Activated naive CD8-positive, alpha-beta T cell treated with anti-CD3 and anti-CD28 coated beads, Interleukin-2, amount 50 U/mL, for 16 hours (primary cell): ENCODE measurements around the gene COPZ1.

Experiments
- DNase-seq: peaks from one replicate; pipeline ENCODE4 v3.0.0-alpha.2; 2020; ENCODE audit warnings: low read depth, low spot score

COPZ1 gene

DNA sequence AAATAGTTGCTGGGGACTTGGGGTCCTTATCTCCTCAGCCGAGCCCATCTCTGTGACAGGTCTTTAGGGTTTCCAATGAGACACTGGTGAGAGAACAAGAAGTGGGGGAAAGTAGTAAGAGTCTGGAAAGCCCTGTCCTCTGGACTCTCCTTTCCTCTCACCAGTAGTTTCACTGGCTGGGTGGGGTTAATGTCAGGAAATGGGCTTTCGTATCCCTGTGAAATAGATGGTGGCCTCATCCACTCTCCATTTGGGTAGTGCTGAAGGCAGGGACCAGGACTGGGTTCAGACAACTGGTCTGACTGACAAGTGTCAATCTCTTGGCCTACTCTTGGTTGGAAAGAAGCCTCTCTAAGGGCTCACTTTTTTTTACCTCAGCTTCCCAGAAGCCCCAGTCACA is 52.1 kb downstream of the COPZ1 start:
- DNase-seq, result no peak

DNA sequence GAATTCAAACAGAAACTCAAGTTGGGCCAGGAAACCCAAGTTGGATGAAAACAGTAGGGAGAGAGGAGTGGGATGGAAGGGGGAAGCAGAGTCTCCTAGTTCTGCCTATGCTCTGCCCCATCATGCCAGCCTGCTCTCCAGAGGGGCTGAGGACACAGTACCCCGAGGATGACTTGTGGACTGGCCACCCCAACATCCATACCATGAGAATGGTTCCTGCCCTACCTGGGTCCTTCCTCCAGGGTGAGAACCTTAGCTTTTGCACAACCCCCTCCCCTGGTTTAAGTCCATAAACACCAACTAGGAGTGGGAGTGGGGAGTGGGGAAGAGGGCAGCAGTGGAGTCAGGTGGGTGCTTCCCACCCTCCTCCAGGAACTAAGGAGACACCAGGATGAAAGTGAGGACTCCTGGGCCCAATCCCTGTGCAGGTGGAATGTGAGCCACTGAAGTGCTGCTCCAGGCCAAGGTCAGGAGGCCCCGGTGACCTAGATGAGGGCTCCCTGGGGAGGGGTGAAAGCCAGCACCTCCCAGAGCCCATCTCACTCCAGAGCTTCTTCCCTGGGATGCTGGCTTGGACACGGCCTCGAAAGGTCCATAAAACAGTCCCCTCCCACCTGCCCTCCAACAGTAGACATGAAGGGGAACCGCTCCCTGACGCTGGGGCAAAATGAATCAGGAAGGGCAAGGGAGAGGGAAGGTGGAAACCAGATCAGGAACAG is 53.0 kb downstream of the COPZ1 start:
- DNase-seq, result no peak

DNA sequence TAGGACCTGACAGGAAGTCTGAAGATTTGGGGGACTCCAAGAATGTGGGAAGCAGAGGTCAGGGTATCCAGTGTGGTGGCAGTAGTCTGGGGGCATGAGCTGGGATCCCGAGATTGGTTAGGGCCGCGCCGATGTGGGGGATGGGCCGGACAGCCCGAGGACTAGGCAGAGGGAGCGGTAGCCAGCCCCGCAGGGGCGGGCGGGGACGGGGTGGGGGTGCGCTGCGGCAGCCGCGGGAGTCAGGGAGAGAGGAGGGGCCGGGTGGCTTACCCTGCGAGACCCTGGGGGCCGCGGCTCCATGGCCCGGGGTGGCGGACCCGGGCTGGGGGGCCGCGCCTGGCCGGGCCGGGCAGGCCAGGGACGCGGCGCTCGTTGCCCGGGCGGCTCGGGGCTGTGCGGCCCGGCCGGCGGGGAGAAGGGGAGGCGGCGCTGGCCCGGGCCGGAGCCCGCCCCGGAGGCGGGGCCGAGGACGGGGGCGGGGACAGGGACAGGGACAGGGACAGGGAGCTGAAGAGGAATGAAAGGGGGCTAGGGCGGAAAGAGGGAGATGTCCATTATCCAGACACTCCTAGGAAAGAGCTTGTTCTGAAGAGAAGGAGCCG is 54.0 kb downstream of the COPZ1 start:
- no peak for DNase-seq

DNA sequence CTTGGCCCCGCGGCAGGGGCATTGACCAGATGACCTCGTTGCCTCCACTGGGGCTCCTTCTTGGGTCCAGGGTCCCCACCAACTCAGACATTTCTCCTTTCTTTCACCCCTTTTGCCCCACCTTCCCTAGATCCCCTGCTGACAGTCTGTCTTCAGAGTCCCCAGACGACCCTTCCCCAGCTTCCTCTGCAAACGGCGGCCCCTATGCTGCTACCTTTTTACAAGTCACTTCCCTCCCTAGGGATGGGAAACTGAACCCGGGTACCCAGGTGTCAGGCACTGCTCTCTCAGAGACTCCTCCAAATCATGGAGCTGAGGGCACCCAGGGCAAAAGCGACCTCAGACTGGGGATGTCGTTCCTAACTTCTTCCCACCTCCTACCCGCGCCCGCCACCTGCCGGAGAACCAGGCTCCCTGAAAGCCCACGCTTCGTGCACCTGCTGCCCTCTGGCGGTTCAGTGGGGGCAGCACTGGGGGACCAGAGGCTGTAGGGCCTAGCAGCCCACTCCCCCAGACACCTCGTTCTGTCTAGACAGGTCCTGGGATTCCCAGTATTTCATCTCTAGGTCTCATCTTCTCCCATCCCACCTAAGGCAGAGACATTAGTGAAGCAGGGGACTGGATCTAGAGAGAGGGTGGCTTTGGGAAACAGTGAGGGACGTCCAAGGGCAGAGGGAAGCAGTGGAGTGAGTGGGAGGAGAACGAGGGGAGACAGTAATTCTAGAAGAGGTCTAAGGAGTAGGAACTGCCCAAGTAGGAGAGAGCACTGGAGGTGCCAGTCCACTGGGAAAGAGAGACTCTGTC is 54.7 kb downstream of the COPZ1 start:
- peak; percentile 85 for DNase-seq

DNA sequence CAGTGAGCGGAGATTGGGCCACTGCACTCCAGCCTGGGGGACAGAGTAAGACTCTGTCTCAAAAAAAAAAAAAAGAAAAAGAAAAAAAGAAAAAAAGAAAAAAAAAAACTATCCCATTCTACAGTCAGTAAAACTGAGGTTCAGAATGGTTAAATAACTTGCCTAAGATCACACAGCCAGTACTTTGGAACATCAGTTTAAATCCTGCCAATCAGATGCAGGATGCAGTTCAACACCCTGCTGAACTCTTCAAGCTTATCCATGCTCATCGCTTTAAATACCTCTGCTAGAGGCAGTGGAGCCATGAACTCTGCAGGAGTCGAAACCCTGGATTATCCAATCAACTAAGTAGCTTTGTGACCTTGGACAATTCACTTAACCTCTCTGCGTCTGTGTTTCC is 56.2 kb downstream of the COPZ1 start:
- DNase-seq, result no peak

DNA sequence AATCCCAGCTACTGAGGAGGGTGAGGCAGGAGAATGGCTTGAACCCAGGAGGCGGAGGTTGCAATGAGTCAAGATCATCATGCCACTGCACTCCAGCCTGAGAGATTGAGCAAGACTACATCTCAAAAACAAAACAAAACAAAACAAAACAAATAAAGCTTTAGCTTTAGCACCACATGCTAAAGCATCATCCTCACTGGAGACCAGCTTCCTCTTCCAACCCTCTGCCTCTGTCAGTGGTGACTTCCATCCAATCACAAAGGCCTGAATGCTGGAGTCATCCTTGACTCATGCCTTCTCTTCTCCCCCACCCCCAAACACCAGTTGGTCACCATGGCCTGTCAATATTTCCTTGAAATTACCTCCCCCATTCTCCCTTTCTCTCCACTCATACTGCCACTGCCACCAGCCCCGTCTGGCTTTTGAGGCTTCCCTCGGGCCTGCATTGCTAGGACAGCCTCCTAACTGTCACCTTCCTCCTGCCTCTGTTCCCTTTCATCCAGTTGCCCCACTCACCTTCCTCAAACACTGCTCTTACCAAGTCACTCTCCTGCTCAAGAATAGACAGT is 58.2 kb downstream of the COPZ1 start:
- DNase-seq, result no peak

DNA sequence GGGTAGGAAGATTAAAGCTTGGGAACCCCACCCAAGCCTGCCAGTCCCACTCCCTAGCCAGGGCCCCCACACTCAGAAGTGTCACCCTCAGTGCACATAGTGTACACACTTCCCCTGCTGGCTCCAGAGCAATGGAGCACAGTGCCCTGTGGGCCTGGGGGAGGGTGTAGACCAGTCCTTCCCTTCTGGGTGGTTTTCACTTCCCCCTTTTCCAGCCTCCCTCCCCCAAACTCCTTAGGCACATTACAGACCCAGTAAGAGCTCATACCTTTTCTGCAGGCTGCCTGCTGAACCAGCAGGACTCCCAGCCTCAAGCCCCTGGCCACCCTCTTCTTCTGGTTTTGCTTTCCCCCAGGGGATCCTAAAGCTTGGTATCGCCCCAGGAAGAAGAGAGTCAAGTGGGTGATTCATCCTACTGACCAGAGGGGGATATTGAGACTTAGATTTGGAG is 59.7 kb downstream of the COPZ1 start, which contains the start of gene ZNF385A:
Gene ZNF385A, minus strand, starts transcription at position 143 of the 451 bp plus-strand sequence. CDS start 219 bp downstream, outside the sequence.
- DNase-seq, result no peak

DNA sequence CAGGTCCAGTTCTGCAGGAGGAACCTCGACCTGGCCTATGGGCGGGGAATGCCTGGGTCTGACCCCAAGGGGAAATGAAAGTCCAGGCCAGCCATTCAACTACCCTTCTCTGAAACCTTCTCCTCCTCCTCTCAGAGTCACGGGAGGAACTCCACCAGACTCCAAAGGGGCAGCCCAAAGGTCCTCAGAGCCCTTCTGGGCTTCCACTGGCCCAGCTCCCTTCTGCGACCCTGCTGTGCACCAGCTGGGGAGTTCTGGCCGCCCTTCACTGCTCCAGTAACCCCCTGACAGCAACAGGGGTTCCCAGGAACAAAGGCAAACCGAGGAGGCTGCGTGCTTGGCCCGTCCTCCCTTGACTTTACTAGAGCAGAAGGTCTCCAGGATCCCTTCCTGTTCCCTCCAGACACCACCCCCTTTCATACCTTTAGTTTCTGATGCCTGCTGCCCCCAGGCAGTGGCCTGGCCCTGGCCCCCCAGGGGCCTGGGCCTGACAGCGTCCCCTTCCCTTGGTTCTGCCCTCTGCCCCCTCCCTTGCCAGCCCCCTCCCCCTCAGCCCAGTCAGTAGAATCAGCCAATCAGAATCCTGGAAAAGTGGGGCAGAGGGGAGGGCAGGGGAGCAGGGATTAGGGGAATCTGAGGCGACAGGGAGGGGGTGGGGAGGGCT is 60.5 kb downstream of the COPZ1 start:
- DNase-seq, result no peak

DNA sequence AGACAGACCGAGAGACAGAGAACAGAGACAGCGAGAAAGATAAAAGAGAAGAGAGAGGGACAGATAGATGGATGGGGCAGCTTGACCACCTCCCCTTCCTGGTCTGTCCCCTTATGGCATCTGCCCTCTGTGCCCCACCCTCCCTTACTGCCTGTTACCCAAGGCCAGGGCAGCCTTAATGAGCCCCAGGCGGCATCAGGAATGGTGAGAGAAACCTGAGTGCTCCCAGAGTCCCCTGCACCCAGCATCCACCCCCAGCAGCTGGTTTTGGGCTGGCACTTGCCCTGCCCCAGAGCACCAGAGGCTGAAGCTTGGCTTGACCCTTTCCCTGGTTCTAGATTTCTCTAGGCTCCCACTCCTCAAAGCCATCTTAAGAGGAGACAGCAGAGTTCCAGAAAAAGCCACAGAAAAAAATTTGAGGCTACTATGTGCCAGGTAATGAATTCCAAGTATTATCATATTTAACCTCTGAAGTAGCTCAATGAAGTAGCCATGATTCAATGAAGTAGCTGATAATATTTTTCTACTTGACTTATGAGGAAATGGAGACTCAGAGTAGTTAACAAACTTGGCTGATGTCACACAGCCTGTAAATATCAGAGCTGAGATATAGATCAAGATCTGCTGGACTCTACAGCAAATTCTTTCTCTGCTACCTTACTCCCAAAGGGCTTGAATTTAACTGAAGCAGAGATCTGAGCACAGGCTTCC is 61.6 kb downstream of the COPZ1 start:
- DNase-seq, result no peak

DNA sequence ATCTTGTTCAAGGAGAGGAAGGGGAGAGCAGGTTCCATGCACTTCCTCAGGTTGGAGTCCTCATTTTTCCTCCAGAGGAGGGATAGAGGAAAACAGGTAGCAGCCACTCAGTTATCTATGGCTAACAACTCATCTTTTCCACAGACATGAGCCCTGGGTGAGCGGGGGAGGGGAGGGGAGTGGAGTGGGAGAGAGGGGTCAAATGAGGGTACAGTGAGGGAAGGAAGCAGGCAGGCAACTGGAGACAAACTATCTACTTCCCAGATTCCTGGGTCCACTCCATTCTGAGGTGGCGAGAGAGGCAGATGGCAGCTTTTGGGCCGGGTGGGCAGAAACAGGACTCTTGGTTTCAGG is 62.2 kb downstream of the COPZ1 start:
- no peak for DNase-seq

DNA sequence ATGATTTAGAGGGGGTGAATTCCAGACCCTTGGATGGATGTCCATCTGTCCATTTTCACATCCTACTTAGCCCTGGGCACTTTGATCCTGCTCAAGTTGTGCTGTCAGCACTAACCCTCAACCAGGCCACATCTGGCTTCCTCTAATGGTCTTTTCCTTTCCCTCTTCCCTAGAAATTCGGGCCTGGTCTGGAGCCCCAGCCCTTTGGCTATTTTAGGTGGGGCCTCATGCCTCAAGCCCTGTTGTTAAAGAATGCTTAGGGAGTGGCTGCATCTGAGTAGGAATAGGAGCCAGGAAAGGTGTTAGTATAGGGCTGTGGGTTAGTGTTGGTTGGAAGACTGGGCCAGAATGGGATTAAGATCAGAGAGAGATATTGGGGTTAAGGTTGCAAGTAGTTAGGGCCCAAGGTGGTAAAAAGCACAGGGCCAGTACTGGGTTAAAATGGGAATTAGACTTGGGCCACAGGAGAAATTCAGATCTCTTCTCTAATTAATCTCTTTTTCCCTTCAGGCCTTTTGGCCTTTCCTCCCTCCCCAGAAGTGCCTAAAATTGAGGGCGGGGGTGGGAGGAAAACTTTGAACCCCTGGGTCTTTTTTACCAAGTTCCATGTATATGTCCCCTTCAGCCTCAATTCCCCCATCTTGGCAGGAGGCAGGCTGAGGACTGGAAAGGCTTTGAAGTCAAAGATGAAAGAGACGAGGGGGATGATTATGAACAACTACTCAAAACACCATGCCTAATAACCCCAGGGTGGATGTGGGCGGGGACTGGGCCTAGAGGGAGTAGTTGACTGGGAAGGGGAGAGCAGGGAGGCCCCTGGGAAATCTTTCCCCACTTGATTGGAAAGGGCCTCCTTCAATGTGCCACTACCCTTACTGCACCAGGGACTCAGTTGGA is 63.6 kb downstream of the COPZ1 start:
- DNase-seq, result no peak

DNA sequence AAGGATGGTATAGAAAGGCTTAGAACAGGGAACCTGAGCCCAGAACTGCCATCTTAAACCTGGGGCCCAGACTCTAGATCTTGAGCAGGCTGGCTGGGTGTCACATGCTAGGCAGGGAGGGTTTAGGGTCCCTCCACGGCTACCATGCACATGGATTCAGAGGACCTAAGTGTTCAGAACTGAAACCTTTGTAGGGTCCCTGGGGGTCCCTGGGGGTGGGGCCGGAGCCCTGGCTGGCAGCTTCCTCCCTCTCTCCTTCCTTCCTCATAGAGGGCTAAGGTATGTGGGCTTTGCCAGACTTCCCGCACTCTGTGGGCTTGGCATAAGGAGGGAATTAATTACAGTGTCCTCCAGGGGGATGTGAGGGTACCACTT is 64.2 kb downstream of the COPZ1 start:
- DNase-seq, result no peak

DNA sequence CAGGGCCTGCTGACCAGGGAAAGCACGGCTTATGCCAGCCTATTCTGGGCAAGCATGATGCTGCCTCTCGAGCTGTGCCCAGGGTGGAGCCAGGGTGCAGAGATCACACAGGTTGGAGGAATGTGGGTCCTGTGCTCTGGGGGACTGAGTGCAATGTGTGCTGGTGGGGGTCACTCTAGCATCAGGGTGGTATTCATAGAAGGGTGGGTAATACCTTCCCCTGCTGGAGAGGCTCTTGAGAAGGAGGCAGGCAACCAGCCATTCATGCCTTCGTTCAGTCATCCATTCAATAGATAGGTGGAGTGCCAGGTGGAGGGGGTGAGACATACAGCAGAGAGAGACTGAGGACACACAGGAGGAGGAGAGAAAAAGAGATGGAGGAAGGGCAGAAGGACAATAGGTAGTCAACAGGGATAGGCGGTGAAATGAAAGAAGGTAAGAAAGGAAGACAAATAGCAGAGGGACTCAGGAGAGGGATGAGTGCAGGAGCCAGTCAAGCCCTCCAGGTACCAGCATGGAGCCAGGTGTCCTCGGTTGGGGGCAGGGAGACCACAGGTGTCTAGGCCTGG is 64.8 kb downstream of the COPZ1 start:
- no peak for DNase-seq

DNA sequence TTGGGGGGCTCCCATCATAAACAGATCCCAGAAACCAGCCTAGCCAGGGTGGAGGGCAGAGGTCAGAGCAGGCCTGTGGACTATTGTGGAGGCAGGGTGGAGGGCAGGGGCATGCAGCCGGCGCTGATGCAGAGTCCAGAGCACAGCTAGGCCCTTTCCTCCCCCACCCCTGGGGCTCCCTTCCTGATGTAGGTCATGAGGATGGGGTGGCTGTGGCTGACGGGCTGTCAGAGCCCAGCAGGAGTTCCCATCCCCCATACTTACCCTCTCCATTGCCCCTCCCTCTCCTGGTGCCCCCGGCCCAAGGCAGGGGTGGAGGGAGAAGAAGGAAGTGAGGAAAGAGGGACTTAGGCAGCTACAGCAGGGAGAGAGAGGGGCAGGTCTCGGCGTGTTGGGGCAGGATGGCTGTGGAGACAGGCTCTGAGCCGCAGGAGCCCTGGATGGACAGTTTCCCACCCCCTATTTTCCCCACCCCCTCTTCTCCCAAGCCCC is 65.3 kb downstream of the COPZ1 start:
- DNase-seq, result no peak

DNA sequence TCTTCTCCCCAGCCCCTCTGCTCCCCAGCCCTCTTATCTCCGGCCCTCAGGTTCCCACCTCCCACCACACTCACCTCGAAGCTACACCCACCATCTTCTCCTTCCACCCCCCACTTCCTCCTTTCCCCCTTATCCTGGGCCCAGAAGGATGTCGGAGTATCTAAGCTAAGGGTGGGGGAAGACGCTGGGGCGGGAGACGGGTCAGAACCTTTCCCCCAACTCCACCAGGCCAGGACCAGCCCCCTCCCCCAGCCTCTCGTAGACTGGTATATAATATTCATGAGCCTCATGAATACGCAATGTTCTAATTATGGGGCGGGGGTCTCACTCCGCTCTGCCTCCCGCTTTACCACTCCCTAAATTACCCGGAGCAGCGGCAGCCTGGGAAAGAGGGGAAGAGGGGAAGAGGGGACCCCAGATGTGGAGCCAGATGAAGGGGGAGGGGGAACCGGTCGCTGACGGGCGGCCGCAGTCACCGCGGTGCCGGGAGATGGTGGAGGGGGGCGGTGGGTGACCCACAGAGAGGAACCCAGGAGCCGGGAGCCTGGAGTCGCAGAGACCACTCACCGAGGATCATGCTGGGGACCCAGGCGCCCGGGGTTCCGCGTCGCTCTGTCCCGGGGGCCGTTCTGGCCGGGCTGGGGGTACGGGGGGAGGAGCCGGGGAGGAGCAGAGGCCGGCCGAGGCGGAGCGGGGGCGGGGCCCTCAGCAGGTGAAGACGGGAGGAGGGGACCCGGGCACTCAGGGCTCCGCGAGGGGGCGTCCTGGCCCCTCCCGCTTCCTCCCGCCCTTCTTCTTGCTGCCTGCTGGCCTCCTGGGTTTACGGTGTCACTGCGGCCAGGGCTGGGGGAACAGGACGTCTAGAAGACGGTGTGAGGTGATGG is 66.0 kb downstream of the COPZ1 start:
- peak; percentile 36 for DNase-seq

DNA sequence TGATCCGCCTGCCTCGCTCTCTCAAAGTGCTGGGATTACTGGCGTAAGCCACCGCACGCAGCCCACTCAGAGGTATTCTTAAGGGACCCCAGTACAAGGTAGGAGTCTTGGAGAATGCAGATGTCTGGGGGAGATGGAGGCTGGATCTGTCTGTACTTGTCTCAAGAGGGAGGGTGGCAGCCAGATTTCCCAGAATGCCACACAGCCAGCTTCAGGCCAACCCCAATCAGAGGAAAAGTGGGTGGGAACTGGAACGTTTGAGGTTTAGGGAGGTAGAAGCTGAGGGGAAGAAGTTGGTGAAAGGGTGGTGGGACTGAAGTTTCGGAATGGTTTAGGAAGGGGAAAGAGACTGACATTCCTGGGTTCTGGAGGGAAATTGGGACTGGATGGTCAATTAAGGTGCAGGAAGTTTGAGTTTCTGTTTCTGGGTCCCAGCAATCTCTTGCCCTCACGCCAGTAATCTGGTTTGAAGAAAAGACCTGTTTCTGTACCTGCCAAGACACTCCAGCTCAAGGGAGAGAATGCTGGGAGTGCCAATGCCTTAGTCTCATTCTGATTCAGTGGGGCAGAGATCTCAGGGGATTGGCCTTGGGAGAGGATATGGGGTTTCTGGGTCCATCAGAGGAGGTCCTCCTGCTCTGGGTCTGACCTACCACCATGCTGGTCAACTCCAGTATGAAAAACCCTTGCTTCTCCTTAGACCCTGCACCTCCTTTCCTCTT is 67.7 kb downstream of the COPZ1 start:
- DNase-seq, result no peak

DNA sequence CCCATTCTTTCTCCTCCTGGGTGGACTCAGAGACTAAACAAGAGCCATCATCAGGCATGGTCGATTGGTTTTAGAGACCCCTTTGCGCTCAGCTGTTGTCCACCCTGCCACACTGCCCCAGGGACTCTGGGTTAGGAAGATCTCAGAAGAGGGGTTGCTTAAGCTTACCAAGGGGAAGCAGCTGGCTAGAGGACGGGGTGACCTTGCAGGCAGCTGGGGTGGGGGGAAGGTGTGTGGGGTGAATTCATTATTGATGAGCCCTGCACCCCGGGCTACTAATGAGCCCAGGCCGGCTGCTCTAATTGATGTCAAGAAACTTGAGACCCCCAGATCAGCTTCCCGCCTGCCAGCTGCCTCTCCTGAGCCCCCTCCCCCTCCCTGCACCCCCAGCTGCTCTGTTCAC is 68.3 kb downstream of the COPZ1 start:
- DNase-seq, result no peak

DNA sequence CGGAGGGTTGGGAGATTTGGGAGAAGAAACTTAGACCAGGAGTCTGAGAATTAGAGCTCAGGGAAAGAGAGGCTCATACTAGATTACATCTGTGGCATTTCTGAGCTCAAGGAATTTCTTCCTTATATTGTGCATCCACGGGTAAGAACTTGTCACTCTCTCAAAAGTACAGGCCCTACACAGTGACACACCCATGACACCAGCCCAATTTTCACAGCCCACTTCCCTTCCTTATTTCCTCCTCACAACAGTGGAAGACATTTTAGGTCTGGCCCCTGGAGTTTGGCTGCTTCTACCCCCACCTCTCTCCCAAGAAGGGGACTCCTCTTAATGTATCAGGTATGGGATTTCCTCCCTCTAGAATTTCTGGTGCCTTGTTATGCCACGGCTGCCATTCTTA is 68.8 kb downstream of the COPZ1 start:
- no peak for DNase-seq
